Neural crest cell (in vitro differentiated cells): Measurements from ENCODE around the gene CD4. TPM values are rescaled to one million over a fixed set of nuclear protein-coding genes. Genes with fewer than 3 reads are reported as not detected.

Experiments used
- DNase-seq: peaks from one replicate; pipeline ENCODE4 v3.0.0; 2021; ENCODE audit warnings: low read depth, mixed read lengths, low spot score
- H3K27ac Mint-ChIP-seq: one replicate; pipeline ENCODE4 v1.8.0; 2021; ENCODE audit warnings: mild to moderate bottlenecking, mixed read lengths; ENCODE audit not compliant: unreplicated experiment
- H3K27me3 Mint-ChIP-seq: 2 replicates; pipeline ENCODE4 v1.8.0; 2021; ENCODE audit warnings: low read depth, mild to moderate bottlenecking, mixed read lengths
- H3K36me3 Mint-ChIP-seq: 2 replicates; pipeline ENCODE4 v1.8.0; 2021; ENCODE audit warnings: low read depth, mild to moderate bottlenecking, mixed read lengths
- H3K4me1 Mint-ChIP-seq: 2 replicates; pipeline ENCODE4 v1.8.0; 2021; ENCODE audit warnings: mixed read lengths
- H3K4me3 Mint-ChIP-seq: one replicate; pipeline ENCODE4 v1.8.0; 2021; ENCODE audit warnings: mild to moderate bottlenecking, mixed read lengths
- H3K9me3 Mint-ChIP-seq: 2 replicates; pipeline ENCODE4 v1.8.0; 2021; ENCODE audit warnings: mixed read lengths
- total RNA-seq: library from RNA; stranded (reverse); gene quantifications from 2 replicates; pipeline ENCODE4 v1.2.1, GENCODE V29; 2021
- TF ChIP-seq, protein P1 (sequence below): fragments of 200-600 bp; sonication (generic); conservative IDR thresholded peaks from 2 replicates; pipeline ENCODE4 v1.5.0; 2021; ENCODE audit warnings: antibody characterized with exemption, mild to moderate bottlenecking

CD4 gene
- total RNA-seq, 1 donor from 2014 or later, result 4.1 TPM

DNA sequence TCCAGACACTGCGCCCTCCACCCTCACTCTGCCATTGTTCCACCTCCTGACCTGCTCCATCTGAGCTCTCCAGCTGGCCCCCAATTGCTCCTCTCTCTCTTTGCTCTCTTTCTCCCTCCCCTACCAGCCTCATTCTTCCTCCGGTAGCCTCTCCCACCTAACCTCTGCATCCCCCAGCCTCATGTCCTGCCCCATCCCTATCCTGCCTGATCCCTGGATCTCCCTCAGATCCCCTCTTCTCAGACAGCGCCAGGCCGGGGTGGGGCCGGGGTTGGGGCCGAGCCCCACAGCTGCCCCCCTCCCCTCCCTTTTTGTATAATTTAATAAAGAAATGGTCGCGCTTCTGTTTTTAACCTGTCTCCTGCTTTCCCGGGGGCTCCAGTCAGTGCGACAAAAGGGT lies 18.7 kb upstream of the CD4 start:
- H3K27me3 Mint-ChIP-seq, result peaks cover 18% of the 10 kb centered on the region
- peaks cover 18% of the 10 kb centered on the region for H3K36me3 Mint-ChIP-seq
- peaks cover 53% of the 10 kb centered on the region for H3K4me1 Mint-ChIP-seq
- H3K27ac Mint-ChIP-seq, result peak overlapping the region; percentile 50
- H3K9me3 Mint-ChIP-seq, result no peaks in the 10 kb centered on the region
- DNase-seq, result no peak
- H3K4me3 Mint-ChIP-seq, result peak overlapping the region; percentile 85
- TF ChIP-seq, protein P1, sequence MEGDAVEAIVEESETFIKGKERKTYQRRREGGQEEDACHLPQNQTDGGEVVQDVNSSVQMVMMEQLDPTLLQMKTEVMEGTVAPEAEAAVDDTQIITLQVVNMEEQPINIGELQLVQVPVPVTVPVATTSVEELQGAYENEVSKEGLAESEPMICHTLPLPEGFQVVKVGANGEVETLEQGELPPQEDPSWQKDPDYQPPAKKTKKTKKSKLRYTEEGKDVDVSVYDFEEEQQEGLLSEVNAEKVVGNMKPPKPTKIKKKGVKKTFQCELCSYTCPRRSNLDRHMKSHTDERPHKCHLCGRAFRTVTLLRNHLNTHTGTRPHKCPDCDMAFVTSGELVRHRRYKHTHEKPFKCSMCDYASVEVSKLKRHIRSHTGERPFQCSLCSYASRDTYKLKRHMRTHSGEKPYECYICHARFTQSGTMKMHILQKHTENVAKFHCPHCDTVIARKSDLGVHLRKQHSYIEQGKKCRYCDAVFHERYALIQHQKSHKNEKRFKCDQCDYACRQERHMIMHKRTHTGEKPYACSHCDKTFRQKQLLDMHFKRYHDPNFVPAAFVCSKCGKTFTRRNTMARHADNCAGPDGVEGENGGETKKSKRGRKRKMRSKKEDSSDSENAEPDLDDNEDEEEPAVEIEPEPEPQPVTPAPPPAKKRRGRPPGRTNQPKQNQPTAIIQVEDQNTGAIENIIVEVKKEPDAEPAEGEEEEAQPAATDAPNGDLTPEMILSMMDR, result no peak

DNA sequence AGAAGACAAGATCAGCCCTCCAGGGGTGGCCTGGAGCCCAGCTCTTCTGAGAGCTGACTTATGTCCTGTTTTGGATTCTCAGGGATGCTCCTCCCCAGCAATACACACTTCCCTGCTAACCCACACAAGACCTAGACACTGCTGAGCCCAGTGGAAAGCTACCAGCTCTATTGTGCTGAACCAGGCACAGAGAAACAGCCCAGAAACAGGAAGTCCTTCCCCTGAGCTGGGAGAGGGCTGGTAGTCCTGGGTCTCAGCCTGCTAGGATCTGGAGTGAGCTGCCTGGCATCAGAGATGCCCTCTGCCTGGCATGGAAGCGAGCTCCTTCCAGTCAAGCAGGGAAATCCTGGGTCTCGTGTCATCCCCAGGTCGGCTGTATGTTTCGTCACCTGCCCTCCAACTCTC lies 18.2 kb upstream of the CD4 start:
- TF ChIP-seq, protein P1, result no peak
- peaks cover 49% of the 10 kb centered on the region for H3K4me1 Mint-ChIP-seq
- DNase-seq, result no peak
- no peaks in the 10 kb centered on the region for H3K9me3 Mint-ChIP-seq
- H3K27me3 Mint-ChIP-seq, result peaks cover 19% of the 10 kb centered on the region
- peak overlapping the region; percentile 85 for H3K4me3 Mint-ChIP-seq
- peak overlapping the region; percentile 50 for H3K27ac Mint-ChIP-seq
- H3K36me3 Mint-ChIP-seq, result peaks cover 20% of the 10 kb centered on the region

DNA sequence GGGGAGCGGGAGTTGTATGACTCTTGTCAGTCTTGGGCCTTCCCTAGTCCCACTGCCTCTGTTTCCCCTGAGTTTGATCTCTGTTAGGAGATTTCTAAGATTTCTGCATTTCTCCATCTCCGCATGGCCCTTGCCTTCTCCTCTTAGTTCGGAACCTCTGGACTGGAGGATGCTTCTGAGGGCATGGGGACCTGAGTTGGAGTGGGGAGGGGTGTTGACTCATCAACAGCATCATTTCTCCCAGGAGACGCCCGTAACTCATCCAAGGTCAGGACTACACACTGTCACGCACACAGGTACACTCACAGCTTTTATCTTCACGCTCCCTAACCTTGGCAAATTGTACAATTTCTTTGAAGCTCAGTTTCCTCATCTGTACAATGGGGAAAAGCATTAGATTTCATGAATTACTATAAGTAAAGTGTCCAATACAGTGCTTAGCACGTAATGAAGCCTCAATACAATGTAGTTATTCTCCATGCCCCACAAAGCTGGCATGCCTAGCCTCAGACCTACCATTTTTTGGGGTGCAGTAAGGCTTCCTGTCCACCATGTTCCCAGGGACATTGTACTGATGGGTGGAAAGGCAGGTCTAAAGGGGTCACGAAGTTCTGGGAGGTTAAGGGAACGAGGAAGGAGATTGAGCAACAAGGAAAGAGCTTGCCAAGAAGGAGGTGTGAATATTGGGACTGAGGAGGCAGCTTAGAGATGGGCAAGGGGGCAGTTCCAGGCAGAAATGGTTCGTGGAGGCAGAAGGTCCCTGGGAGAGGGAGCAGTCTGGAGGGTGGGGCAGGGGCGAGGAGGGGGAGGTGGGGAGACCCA lies 17.6 kb upstream of the CD4 start:
- Mint-ChIP-seq H3K9me3 (no peaks in the 10 kb centered on the region), H3K27ac (no peak overlapping the region), H3K36me3 (peaks cover 22% of the 10 kb centered on the region), H3K4me3 (peak overlapping the region; percentile 79), H3K4me1 (peaks cover 49% of the 10 kb centered on the region), H3K27me3 (peaks cover 21% of the 10 kb centered on the region)
- TF ChIP-seq, protein P1, result no peak
- DNase-seq, result no peak

DNA sequence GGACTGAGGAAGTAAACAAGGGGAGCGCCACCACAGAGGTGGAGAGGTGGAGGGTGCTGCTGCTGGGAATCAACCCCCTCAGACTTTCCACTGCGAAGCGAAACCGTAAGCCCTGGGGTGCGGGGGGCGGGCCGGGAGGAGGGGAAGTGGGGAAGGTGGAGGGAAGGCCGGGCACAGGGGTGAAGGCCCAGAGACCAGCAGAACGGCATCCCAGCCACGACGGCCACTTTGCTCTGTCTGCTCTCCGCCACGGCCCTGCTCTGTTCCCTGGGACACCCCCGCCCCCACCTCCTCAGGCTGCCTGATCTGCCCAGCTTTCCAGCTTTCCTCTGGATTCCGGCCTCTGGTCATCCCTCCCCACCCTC lies 17.0 kb upstream of the CD4 start, which contains the start of gene LAG3:
Gene LAG3, plus strand, starts transcription at position 190 of the 365 bp plus-strand sequence. CDS start 333 bp downstream, outside the sequence.
- Mint-ChIP-seq H3K27ac (no peak within 1 kb of the TSS), H3K4me3 (peak within 1 kb of the TSS; percentile 80), H3K4me1 (peaks cover 49% of the 10 kb centered on the region), H3K36me3 (peaks cover 22% of the 10 kb centered on the region), H3K27me3 (peaks cover 21% of the 10 kb centered on the region), H3K9me3 (no peaks in the 10 kb centered on the region)
- no peak for DNase-seq
- TF ChIP-seq, protein P1, result no peak

DNA sequence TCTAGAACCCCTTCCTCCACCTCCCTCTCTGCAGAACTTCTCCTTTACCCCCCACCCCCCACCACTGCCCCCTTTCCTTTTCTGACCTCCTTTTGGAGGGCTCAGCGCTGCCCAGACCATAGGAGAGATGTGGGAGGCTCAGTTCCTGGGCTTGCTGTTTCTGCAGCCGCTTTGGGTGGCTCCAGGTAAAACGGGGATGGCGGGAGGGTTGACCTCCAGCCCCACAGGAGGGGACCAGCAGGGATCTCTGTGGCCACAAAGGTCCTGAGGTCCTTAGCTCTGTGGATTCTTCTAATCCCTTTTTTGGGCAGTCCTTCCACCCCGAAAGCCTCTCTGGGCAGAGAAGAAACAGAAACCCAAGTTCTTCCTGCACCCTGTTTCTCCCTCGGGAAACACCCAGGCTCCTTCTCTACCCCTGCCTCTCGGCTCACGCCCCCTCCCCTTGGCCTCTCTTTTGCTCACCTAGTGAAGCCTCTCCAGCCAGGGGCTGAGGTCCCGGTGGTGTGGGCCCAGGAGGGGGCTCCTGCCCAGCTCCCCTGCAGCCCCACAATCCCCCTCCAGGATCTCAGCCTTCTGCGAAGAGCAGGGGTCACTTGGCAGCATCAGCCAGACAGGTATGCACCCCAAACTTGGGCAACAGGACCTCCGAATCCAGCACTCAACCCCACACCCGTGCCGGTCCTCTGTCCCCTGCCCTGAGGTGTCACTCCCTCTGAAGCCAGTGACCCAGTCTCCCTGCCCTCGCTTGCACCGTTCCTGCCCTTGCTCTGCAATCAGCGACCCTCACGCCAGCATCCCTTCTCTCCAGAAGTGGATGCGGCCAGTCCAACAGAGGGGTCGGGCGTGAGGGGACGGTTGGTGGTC lies 16.4 kb upstream of the CD4 start:
- Mint-ChIP-seq H3K27me3 (peaks cover 17% of the 10 kb centered on the region), H3K27ac (no peak overlapping the region), H3K4me3 (peak overlapping the region; percentile 80), H3K36me3 (peaks cover 19% of the 10 kb centered on the region), H3K4me1 (peaks cover 46% of the 10 kb centered on the region), H3K9me3 (no peaks in the 10 kb centered on the region)
- no peak for DNase-seq
- TF ChIP-seq, protein P1, result no peak
